Endothelial cell (in vitro differentiated cells): Measurements from ENCODE around the gene ZCWPW2. TPM values are rescaled to one million over a fixed set of nuclear protein-coding genes. Genes with fewer than 3 reads are reported as not detected.
A peak's percentile ranks its signal among the peaks of the same experiment; 100 is the strongest.

Source experiments
- DNase-seq: peaks from one replicate; pipeline ENCODE4 v3.0.0; 2021; ENCODE audit warnings: low spot score
- H3K27ac Mint-ChIP-seq: one replicate; pipeline ENCODE4 v1.8.0; 2021; ENCODE audit warnings: mixed read lengths, inconsistent platforms; ENCODE audit not compliant: unreplicated experiment
- H3K27me3 Mint-ChIP-seq: one replicate; pipeline ENCODE4 v1.8.0; 2021; ENCODE audit warnings: mild to moderate bottlenecking, moderate library complexity, mixed read lengths, inconsistent platforms; ENCODE audit not compliant: unreplicated experiment
- H3K36me3 Mint-ChIP-seq: one replicate; pipeline ENCODE4 v1.8.0; 2021; ENCODE audit warnings: mild to moderate bottlenecking, low read depth, mixed read lengths, inconsistent platforms; ENCODE audit not compliant: unreplicated experiment
- H3K4me1 Mint-ChIP-seq: one replicate; pipeline ENCODE4 v1.8.0; 2021; ENCODE audit warnings: mild to moderate bottlenecking, mixed read lengths, inconsistent platforms; ENCODE audit not compliant: unreplicated experiment
- H3K4me3 Mint-ChIP-seq: one replicate; pipeline ENCODE4 v1.8.0; 2021; ENCODE audit warnings: mild to moderate bottlenecking, mixed read lengths, inconsistent platforms; ENCODE audit not compliant: unreplicated experiment
- H3K9me3 Mint-ChIP-seq: one replicate; pipeline ENCODE4 v1.8.0; 2021; ENCODE audit warnings: mixed read lengths, inconsistent platforms; ENCODE audit not compliant: unreplicated experiment
- total RNA-seq: library from RNA; stranded (reverse); fragmentation: NEBNext Ultra II Directional; extraction: Animal tissue kit (Norgen Biotek cat#: 25700); gene quantifications from one replicate; pipeline ENCODE4 v1.2.1, GENCODE V29; 2021; ENCODE audit not compliant: unreplicated experiment
- TF ChIP-seq, protein P1 (sequence below): fragments of 200-600 bp; sonication (generic); IDR thresholded peaks from one replicate; pipeline ENCODE4 v1.5.0; 2021; ENCODE audit warnings: antibody characterized with exemption; ENCODE audit not compliant: unreplicated experiment

ZCWPW2 gene
- total RNA-seq, 1 donor from 2014 or later: 0.80 TPM

DNA sequence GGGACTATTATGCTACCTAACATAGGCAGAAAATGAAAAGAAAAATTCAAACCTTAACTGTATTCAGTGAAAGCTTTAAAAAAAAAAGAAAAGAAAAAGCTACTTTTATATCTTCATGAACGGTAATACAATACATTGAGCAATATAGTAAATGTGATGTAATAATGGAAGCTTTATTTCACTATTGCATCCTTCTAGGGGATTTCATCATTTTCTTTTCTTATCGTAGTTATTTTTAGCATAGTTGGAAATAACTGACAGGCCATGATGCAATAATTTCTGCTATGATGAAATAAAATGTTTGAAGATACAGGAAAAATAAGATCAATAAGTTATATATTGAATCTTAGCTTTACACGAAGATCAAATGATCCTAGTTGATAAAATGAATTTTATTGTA is 40.3 kb upstream of the ZCWPW2 start:
- no peaks in the 10 kb centered on the region for H3K36me3 Mint-ChIP-seq

DNA sequence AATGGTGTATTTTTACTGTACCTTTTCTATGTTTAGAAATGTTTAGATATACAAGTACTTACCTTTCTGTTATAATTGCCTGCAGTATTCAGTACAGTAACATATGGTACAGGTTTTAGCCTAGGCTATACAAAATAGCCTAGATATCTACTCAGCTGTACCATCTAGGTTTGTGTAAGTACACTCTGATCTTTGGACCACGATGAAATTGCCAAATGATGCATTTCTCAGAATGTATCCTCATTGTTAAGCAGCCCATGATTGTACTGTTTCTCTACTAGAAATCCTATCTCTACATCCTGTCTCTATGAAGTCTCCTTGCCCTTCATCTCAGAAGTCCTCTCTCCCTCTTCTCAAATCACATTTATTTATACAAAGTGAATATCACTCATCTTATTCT is 32.8 kb upstream of the ZCWPW2 start:
- Mint-ChIP-seq H3K27me3 (no peaks in the 10 kb centered on the region), H3K36me3 (no peaks in the 10 kb centered on the region), H3K9me3 (no peaks in the 10 kb centered on the region), H3K27ac (no peak overlapping the region), H3K4me3 (no peak overlapping the region), H3K4me1 (no peaks in the 10 kb centered on the region)
- no peak for DNase-seq
- TF ChIP-seq, protein P1, sequence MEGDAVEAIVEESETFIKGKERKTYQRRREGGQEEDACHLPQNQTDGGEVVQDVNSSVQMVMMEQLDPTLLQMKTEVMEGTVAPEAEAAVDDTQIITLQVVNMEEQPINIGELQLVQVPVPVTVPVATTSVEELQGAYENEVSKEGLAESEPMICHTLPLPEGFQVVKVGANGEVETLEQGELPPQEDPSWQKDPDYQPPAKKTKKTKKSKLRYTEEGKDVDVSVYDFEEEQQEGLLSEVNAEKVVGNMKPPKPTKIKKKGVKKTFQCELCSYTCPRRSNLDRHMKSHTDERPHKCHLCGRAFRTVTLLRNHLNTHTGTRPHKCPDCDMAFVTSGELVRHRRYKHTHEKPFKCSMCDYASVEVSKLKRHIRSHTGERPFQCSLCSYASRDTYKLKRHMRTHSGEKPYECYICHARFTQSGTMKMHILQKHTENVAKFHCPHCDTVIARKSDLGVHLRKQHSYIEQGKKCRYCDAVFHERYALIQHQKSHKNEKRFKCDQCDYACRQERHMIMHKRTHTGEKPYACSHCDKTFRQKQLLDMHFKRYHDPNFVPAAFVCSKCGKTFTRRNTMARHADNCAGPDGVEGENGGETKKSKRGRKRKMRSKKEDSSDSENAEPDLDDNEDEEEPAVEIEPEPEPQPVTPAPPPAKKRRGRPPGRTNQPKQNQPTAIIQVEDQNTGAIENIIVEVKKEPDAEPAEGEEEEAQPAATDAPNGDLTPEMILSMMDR: no peak

More for the DNA sequence above, 40.3 kb upstream of the ZCWPW2 start:
- H3K27me3 Mint-ChIP-seq: no peaks in the 10 kb centered on the region
- no peak overlapping the region for H3K27ac Mint-ChIP-seq
- TF ChIP-seq, protein P1: no peak
- H3K9me3 Mint-ChIP-seq: no peaks in the 10 kb centered on the region
- H3K4me3 Mint-ChIP-seq: no peak overlapping the region
- no peaks in the 10 kb centered on the region for H3K4me1 Mint-ChIP-seq
- DNase-seq: no peak

DNA sequence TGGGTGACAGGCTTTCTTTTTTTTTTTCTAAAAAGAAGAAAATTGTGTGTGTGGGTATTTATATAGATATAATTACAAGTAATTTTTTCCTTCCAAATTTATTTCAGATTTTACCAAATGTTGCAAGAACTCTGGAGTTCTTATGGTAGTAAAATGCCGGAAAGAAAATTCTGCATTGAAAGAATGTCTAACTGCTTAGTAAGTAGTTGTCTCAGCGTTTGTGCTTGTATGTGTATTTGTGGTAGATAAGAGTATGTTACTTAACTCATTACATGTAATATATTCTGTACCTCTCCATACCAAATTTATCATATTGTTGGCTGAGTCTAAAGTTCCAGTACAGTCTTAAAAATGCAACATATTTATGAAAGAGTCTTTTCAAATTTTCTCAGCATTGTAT is 32.3 kb upstream of the ZCWPW2 start:
- DNase-seq: no peak
- H3K27ac Mint-ChIP-seq: no peak overlapping the region
- H3K4me1 Mint-ChIP-seq: no peaks in the 10 kb centered on the region
- H3K9me3 Mint-ChIP-seq: no peaks in the 10 kb centered on the region
- H3K4me3 Mint-ChIP-seq: no peak overlapping the region
- H3K27me3 Mint-ChIP-seq: no peaks in the 10 kb centered on the region
- TF ChIP-seq, protein P1: no peak
- H3K36me3 Mint-ChIP-seq: no peaks in the 10 kb centered on the region

DNA sequence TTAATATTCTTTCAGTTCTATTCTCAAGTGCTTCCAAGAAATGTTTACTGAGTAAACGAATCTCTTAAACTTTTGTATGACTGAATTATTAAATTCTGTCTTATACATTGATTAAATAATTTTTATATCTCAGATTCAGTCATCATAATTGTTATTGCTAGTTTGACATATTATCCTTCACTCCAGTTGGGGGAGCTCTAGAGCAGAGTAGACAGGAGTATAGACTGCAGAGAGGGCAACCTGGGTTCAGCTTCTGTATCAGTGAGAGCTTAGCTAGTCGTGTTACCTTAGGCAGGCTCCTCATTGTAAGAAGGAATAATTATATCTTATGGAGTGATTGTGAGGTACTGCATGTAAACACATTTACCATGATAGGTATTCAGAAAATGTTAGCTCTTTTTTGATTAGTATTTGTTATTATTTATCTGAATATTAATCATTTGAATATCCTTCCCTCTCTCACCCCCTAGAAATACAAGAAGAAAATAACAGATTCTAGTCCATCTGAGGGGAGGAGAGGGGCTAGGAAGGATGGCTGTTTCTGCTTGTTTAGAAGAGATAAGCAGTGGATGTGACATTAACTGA is 31.0 kb upstream of the ZCWPW2 start:
- Mint-ChIP-seq H3K27ac (no peak overlapping the region), H3K9me3 (no peaks in the 10 kb centered on the region), H3K27me3 (no peaks in the 10 kb centered on the region), H3K36me3 (no peaks in the 10 kb centered on the region), H3K4me1 (no peaks in the 10 kb centered on the region), H3K4me3 (no peak overlapping the region)
- TF ChIP-seq, protein P1: peak; percentile 57
- peak; percentile 35 for DNase-seq

DNA sequence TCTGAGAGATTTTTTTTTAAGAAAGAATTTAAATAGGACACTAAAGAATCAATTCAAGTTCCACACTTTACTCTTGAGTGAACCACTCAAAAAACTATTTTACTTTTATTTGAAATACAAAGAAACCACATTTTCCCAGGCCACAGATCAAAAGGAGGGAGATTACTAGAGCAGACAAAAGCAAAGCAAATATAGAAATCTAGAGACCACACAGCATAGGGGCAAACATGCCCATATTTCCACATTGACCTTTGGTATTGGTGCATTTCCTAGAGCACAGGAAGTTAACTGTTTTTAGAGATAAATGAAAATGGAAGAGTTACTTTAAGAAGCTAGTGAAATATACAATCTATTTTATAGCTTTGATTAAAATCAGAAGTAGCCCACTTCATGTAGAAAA is 27.5 kb upstream of the ZCWPW2 start:
- TF ChIP-seq, protein P1: no peak
- H3K4me3 Mint-ChIP-seq: no peak overlapping the region
- no peaks in the 10 kb centered on the region for H3K9me3 Mint-ChIP-seq
- H3K27ac Mint-ChIP-seq: no peak overlapping the region
- H3K4me1 Mint-ChIP-seq: no peaks in the 10 kb centered on the region
- no peaks in the 10 kb centered on the region for H3K36me3 Mint-ChIP-seq
- DNase-seq: no peak
- H3K27me3 Mint-ChIP-seq: no peaks in the 10 kb centered on the region
